ENCODE results near the gene CCDC201.

CCDC201 gene

GRCh38 chr7:45873035-45873354, at the start of gene CCDC201:
CCDC201 (minus strand) TSS chr7:45873082; CDS start chr7:45873007, 75 bp downstream.
- FAIRE-seq = no peak

GRCh38 chr7:45921699-45922519, 49.0 kb upstream of the CCDC201 start:
- DNase-seq (ENCODE audit: extremely low spot score, insufficient read length, low read depth) = no peak
- FAIRE-seq = no peak

More at GRCh38 chr7:45873035-45873354, at the start of gene CCDC201:
- no peak for DNase-seq (ENCODE audit: extremely low spot score, insufficient read length, low read depth)

GRCh38 chr7:45921381-45921698, 48.5 kb upstream of the CCDC201 start:
- DNase-seq (ENCODE audit: extremely low spot score, insufficient read length, low read depth) (no peak), FAIRE-seq (no peak)

GRCh38 chr7:45920502-45921380, 47.9 kb upstream of the CCDC201 start, which contains the start of gene IGFBP3:
IGFBP3 (minus strand) TSS chr7:45921272; CDS start chr7:45921140, 132 bp downstream.
- FAIRE-seq (no peak), DNase-seq (ENCODE audit: extremely low spot score, insufficient read length, low read depth) (no peak)

GRCh38 chr7:45919993-45920459, 47.1 kb upstream of the CCDC201 start:
- FAIRE-seq (no peak), DNase-seq (ENCODE audit: extremely low spot score, insufficient read length, low read depth) (no peak)

GRCh38 chr7:45919231-45919784, 46.4 kb upstream of the CCDC201 start:
- no peak for DNase-seq (ENCODE audit: extremely low spot score, insufficient read length, low read depth)
- no peak for FAIRE-seq

GRCh38 chr7:45918556-45918955, 45.7 kb upstream of the CCDC201 start:
- DNase-seq (ENCODE audit: extremely low spot score, insufficient read length, low read depth) (no peak), FAIRE-seq (no peak)

- DNase-seq (ENCODE audit: extremely low spot score, insufficient read length, low read depth) = peak; percentile 59
- FAIRE-seq = peak; percentile 90
Measured at GRCh38 chr7:45917658-45918057, 44.8 kb upstream of the CCDC201 start.

- FAIRE-seq (no peak), DNase-seq (ENCODE audit: extremely low spot score, insufficient read length, low read depth) (no peak)
Measured at GRCh38 chr7:45917064-45917463, 44.2 kb upstream of the CCDC201 start.

GRCh38 chr7:45915606-45916005, 42.7 kb upstream of the CCDC201 start:
- FAIRE-seq = no peak
- DNase-seq (ENCODE audit: extremely low spot score, insufficient read length, low read depth) = no peak

- FAIRE-seq (no peak), DNase-seq (ENCODE audit: extremely low spot score, insufficient read length, low read depth) (no peak)
Measured at GRCh38 chr7:45914911-45915310, 42.0 kb upstream of the CCDC201 start.

- no peak for FAIRE-seq
- no peak for DNase-seq (ENCODE audit: extremely low spot score, insufficient read length, low read depth)
Measured at GRCh38 chr7:45912972-45913371, 40.1 kb upstream of the CCDC201 start.

GRCh38 chr7:45911311-45911710, 38.4 kb upstream of the CCDC201 start:
- FAIRE-seq = no peak
- DNase-seq (ENCODE audit: extremely low spot score, insufficient read length, low read depth) = no peak

- FAIRE-seq = no peak
- DNase-seq (ENCODE audit: extremely low spot score, insufficient read length, low read depth) = no peak
Measured at GRCh38 chr7:45910855-45911254, 38.0 kb upstream of the CCDC201 start.

GRCh38 chr7:45909561-45909960, 36.7 kb upstream of the CCDC201 start:
- FAIRE-seq (no peak), DNase-seq (ENCODE audit: extremely low spot score, insufficient read length, low read depth) (no peak)

GRCh38 chr7:45902820-45903219, 29.9 kb upstream of the CCDC201 start:
- no peak for FAIRE-seq
- DNase-seq (ENCODE audit: extremely low spot score, insufficient read length, low read depth) = no peak

GRCh38 chr7:45901566-45901965, 28.7 kb upstream of the CCDC201 start:
- no peak for DNase-seq (ENCODE audit: extremely low spot score, insufficient read length, low read depth)
- FAIRE-seq = no peak

- FAIRE-seq (no peak), DNase-seq (ENCODE audit: extremely low spot score, insufficient read length, low read depth) (no peak)
Measured at GRCh38 chr7:45898222-45898621, 25.3 kb upstream of the CCDC201 start.

- DNase-seq (ENCODE audit: extremely low spot score, insufficient read length, low read depth) = no peak
- no peak for FAIRE-seq
Measured at GRCh38 chr7:45897042-45897690, 24.3 kb upstream of the CCDC201 start.

GRCh38 chr7:45894665-45895062, 21.8 kb upstream of the CCDC201 start:
- DNase-seq (ENCODE audit: extremely low spot score, insufficient read length, low read depth) = no peak
- no peak for FAIRE-seq
